Osteoblast (primary cell): Measurements from ENCODE around the gene GCDH. TPM values are rescaled to one million over a fixed set of nuclear protein-coding genes. Genes with fewer than 3 reads are reported as not detected.
A peak's percentile ranks its signal among the peaks of the same experiment; 100 is the strongest.

Source experiments
- DNase-seq: peaks from one replicate; pipeline ENCODE4 v3.0.0; 2011; ENCODE audit warnings: low spot score, mixed read lengths; ENCODE audit not compliant: insufficient read length; ENCODE audit errors: missing footprints
- H2AFZ ChIP-seq: 2 replicates; pipeline ENCODE4 v1.6.0; 2011; ENCODE audit warnings: mild to moderate bottlenecking, low read length
- H3K27ac ChIP-seq: 2 replicates; pipeline ENCODE4 v1.5.1; 2011; ENCODE audit warnings: mild to moderate bottlenecking, low read depth, low read length, moderate library complexity
- H3K27me3 ChIP-seq: 2 replicates; pipeline ENCODE4 v1.6.0; 2012; ENCODE audit warnings: mild to moderate bottlenecking, control low read depth, inconsistent platforms, low read length, moderate library complexity; ENCODE audit not compliant: insufficient read depth
- H3K36me3 ChIP-seq: 2 replicates; pipeline ENCODE4 v1.5.1; 2011; ENCODE audit warnings: mild to moderate bottlenecking, low read length, control low read depth, moderate library complexity; ENCODE audit not compliant: insufficient read depth
- H3K4me1 ChIP-seq: 2 replicates; pipeline ENCODE4 v1.5.1; 2011; ENCODE audit warnings: mild to moderate bottlenecking, low read length, control low read depth, moderate library complexity; ENCODE audit not compliant: insufficient read depth
- H3K4me2 ChIP-seq: 2 replicates; pipeline ENCODE4 v1.6.0; 2011; ENCODE audit warnings: mild to moderate bottlenecking, low read length; ENCODE audit not compliant: insufficient read depth
- H3K4me3 ChIP-seq: fragments of 200-600 bp; sonication (generic); 3 replicates; pipeline ENCODE4 v1.5.1; 2012; ENCODE audit warnings: mild to moderate bottlenecking, low read length, inconsistent platforms; ENCODE audit not compliant: insufficient read depth
- H3K79me2 ChIP-seq: 2 replicates; pipeline ENCODE4 v1.6.0; 2012; ENCODE audit warnings: mild to moderate bottlenecking, low read length, control low read depth, inconsistent platforms; ENCODE audit not compliant: insufficient read depth
- H3K9me3 ChIP-seq: 2 replicates; pipeline ENCODE4 v1.5.1; 2011; ENCODE audit warnings: low read depth, low read length, control low read depth
- H4K20me1 ChIP-seq: 2 replicates; pipeline ENCODE4 v1.6.0; 2012; ENCODE audit warnings: mild to moderate bottlenecking, low read length, control low read depth; ENCODE audit not compliant: insufficient read depth
- CTCF ChIP-seq: IDR thresholded peaks from 2 replicates; pipeline ENCODE4 v1.5.1; 2011; ENCODE audit warnings: mild to moderate bottlenecking, low read depth, low read length, moderate library complexity; ENCODE audit errors: extremely low read depth
- total RNA-seq: library from RNA; depleted of rRNA; stranded (reverse); fragments of >200 nt; gene quantifications from 2 replicates; pipeline ENCODE4 v1.2.3, GENCODE V29; 2012

Gene GCDH
- total RNA-seq, 1 donor: 31.1 TPM

DNA sequence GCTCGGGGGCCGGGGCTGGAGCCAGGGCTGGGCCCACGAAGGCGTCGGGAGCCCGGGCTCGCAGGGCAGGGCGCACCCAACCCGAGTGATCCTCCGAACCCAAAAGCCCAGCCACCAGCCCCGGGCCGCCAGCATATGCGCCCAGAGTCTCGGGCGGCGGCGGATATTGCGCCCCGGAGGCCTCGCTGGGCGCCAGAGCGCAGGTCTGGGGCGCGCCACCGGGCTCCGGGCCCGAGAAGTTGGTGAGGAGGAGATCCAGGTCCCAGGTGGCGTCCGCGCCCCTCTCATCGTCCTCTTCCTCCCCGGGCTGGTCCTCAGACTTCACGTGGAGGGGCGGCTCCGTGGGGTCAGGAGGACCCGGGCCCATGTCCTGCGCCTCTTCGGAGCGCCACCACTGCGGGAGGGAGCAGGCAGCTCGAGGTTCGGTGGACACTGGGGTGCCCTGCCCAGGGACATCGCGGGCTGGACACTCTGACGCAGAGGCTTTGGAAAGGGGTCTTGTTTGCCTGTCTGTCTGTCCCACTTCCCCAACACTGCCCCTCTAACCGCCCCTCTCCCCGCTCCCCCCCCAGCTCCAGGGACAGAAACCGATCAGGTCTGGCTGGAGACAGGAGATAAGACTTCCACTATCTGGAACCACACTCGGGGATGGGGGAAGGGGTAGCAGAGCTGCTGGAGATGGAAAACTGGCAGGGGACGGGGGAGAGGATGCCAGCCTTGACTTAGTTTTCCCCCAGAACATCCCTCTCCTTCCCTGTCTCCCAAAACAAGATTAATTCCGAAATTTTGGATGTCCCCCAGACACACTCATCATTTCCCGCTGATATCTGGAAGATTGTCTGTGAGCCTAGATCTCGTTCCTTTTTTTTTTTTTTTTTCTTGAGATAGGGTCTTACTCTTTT lies 5.0 kb upstream of the GCDH start:
- no peak overlapping the region for H3K27ac ChIP-seq
- peaks cover 4% of the 10 kb centered on the region for H3K4me1 ChIP-seq
- H3K4me2 ChIP-seq: peak overlapping the region; percentile 54
- H3K36me3 ChIP-seq: no peaks in the 10 kb centered on the region
- H3K27me3 ChIP-seq: peaks cover 26% of the 10 kb centered on the region
- peak; percentile 78 for DNase-seq
- peak overlapping the region; percentile 48 for H3K4me3 ChIP-seq
- no peaks in the 10 kb centered on the region for H3K79me2 ChIP-seq
- no peak for TF ChIP-seq CTCF
- H3K9me3 ChIP-seq: peaks cover 9% of the 10 kb centered on the region
- H4K20me1 ChIP-seq: no peaks in the 10 kb centered on the region
- no peak overlapping the region for H2AFZ ChIP-seq

DNA sequence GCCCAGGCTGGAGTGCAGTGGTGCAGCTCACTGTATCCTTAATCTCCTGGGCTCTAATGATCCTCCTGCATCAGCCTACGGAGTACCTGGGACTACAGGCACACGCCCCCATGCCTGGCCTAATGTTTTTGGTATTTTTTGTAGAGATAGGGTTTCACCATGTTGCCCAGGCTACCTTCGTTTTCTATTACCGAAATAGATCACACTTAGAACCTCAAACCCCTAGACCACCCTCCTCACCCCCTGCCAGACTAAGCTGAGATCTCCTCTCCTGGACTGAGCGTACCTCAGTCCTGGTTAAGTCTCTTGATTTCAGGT lies 4.3 kb upstream of the GCDH start:
- Histone ChIP-seq H3K27me3 (peaks cover 26% of the 10 kb centered on the region), H2AFZ (no peak overlapping the region), H3K4me1 (peaks cover 8% of the 10 kb centered on the region), H3K36me3 (no peaks in the 10 kb centered on the region), H3K27ac (no peak overlapping the region), H3K9me3 (peaks cover 9% of the 10 kb centered on the region), H4K20me1 (peaks cover 2% of the 10 kb centered on the region), H3K4me3 (no peak overlapping the region), H3K4me2 (no peak overlapping the region), H3K79me2 (peaks cover 6% of the 10 kb centered on the region)
- no peak for TF ChIP-seq CTCF
- DNase-seq: no peak

- Histone ChIP-seq H3K27me3 (peaks cover 26% of the 10 kb centered on the region), H3K27ac (no peak within 1 kb of the TSS), H3K79me2 (peaks cover 10% of the 10 kb centered on the region), H3K9me3 (peaks cover 9% of the 10 kb centered on the region), H3K4me1 (peaks cover 13% of the 10 kb centered on the region), H2AFZ (no peak within 1 kb of the TSS), H3K4me3 (no peak within 1 kb of the TSS), H3K36me3 (no peaks in the 10 kb centered on the region), H3K4me2 (no peak within 1 kb of the TSS), H4K20me1 (peaks cover 2% of the 10 kb centered on the region)
- no peak for TF ChIP-seq CTCF
- DNase-seq: peak; percentile 27
These were observed 3.8 kb upstream of the GCDH start, which contains the start of gene KLF1 for GRCh38 chr19:12886969-12887747. Gene KLF1, minus strand, starts transcription at chr19:12887201. Its CDS starts 61 bp downstream, at chr19:12887140.
